GM12878 (cell line): ENCODE data around the gene SAMD7. TPM values are rescaled to one million over a fixed set of nuclear protein-coding genes. Genes with fewer than 3 reads are reported as not detected.

Experiments used
- ATF2 ChIP-seq: IDR thresholded peaks from 2 replicates; pipeline ENCODE4 v1.6.1; 2012; ENCODE audit warnings: low read length, inconsistent platforms
- BCL3 ChIP-seq: IDR thresholded peaks from 2 replicates; pipeline ENCODE4 v1.6.1; 2011; ENCODE audit warnings: borderline replicate concordance, low read depth, mild to moderate bottlenecking, moderate library complexity, low read length; ENCODE audit not compliant: insufficient read depth, poor library complexity, severe bottlenecking
- CHD2 ChIP-seq: IDR thresholded peaks from 2 replicates; pipeline ENCODE4 v1.6.1; 2011; ENCODE audit warnings: low read depth, low read length, improper control_type of control experiment, borderline replicate concordance
- CHD4 ChIP-seq: fragments of 200-600 bp; sonication (generic); IDR thresholded peaks from 2 replicates; pipeline ENCODE4 v1.6.1; 2016; ENCODE audit warnings: mild to moderate bottlenecking
- CREB1 ChIP-seq: IDR thresholded peaks from 2 replicates; pipeline ENCODE4 v1.6.1; 2012; ENCODE audit warnings: low read depth, mild to moderate bottlenecking, inconsistent platforms
- ETV6 ChIP-seq, 2 experiments: fragments of 450-650 bp in 1 of 2; IDR thresholded peaks in 1 of 2; conservative IDR thresholded peaks in 1 of 2; 2 replicates each; pipeline ENCODE4 v1.6.1; 2014; ENCODE audit warnings: antibody characterized with exemption in 1 of 2, borderline replicate concordance in 1 of 2, low read depth in 1 of 2, mild to moderate bottlenecking in 1 of 2, moderate library complexity in 1 of 2
- KAT2A ChIP-seq: conservative IDR thresholded peaks from 2 replicates; pipeline ENCODE4 v1.6.1; 2011; ENCODE audit warnings: low read depth, low read length; ENCODE audit not compliant: control insufficient read depth
- MEF2A ChIP-seq: IDR thresholded peaks from 2 replicates; pipeline ENCODE4 v1.6.1; 2011; ENCODE audit warnings: low read depth, mild to moderate bottlenecking, low read length, moderate library complexity; ENCODE audit not compliant: insufficient read depth
- MEF2B ChIP-seq: fragments of 450-650 bp; IDR thresholded peaks from 2 replicates; pipeline ENCODE4 v1.6.1; 2018; ENCODE audit warnings: mild to moderate bottlenecking, moderate library complexity; ENCODE audit not compliant: partially characterized antibody, poor library complexity, severe bottlenecking
- MTA2 ChIP-seq: fragments of 450-650 bp; IDR thresholded peaks from 2 replicates; pipeline ENCODE4 v1.6.1; 2016; ENCODE audit warnings: low read depth, mild to moderate bottlenecking, moderate library complexity
- NFIC ChIP-seq: IDR thresholded peaks from 2 replicates; pipeline ENCODE4 v1.6.1; 2012; ENCODE audit warnings: low read depth, mild to moderate bottlenecking, inconsistent platforms, low read length, moderate library complexity
- NR2F1 ChIP-seq: fragments of 450-650 bp; conservative IDR thresholded peaks from 2 replicates; pipeline ENCODE4 v1.6.1; 2017; ENCODE audit warnings: mild to moderate bottlenecking
- PML ChIP-seq: IDR thresholded peaks from 2 replicates; pipeline ENCODE4 v1.6.1; 2012; ENCODE audit warnings: low read length, inconsistent platforms
- POLR2A ChIP-seq: IDR thresholded peaks from 2 replicates; pipeline ENCODE4 v1.6.1; 2011; ENCODE audit warnings: low read depth, mild to moderate bottlenecking, low read length
- RB1 ChIP-seq: fragments of 450-650 bp; formaldehyde crosslinking; IDR thresholded peaks from 2 replicates; pipeline ENCODE4 v1.6.1; 2017; ENCODE audit warnings: mild to moderate bottlenecking, borderline replicate concordance
- RELB ChIP-seq: fragments of 450-650 bp; IDR thresholded peaks from 2 replicates; pipeline ENCODE4 v1.6.1; 2017; ENCODE audit warnings: low read depth, mild to moderate bottlenecking, moderate library complexity
- SIN3A ChIP-seq: IDR thresholded peaks from 2 replicates; pipeline ENCODE4 v1.6.1; 2012; ENCODE audit warnings: low read depth, low read length, improper control_type of control experiment
- SPI1 ChIP-seq: IDR thresholded peaks from 2 replicates; pipeline ENCODE4 v1.6.1; 2011; ENCODE audit warnings: low read depth, mild to moderate bottlenecking, low read length, moderate library complexity, borderline replicate concordance; ENCODE audit not compliant: insufficient read depth
- SRF ChIP-seq, 2 experiments: IDR thresholded peaks; 2 replicates each; pipeline ENCODE4 v1.6.1; 2011; ENCODE audit warnings: low read depth in 2 of 2, low read length in 2 of 2, mild to moderate bottlenecking in 1 of 2, moderate library complexity in 1 of 2
- STAT1 ChIP-seq: fragments of 450-650 bp; conservative IDR thresholded peaks from 2 replicates; pipeline ENCODE4 v1.6.1; 2014; ENCODE audit warnings: antibody characterized with exemption, mild to moderate bottlenecking
- TBL1XR1 ChIP-seq: IDR thresholded peaks from 2 replicates; pipeline ENCODE4 v1.6.1; 2012; ENCODE audit warnings: low read depth, low read length, improper control_type of control experiment
- ZNF384 ChIP-seq: IDR thresholded peaks from 2 replicates; pipeline ENCODE4 v1.6.1; 2012; ENCODE audit warnings: low read depth, mild to moderate bottlenecking, low read length, improper control_type of control experiment, borderline replicate concordance
- ZNF622 ChIP-seq: fragments of 450-650 bp; IDR thresholded peaks from 2 replicates; pipeline ENCODE4 v1.6.1; 2017; ENCODE audit warnings: mild to moderate bottlenecking, inconsistent platforms
- polyA plus RNA-seq, 11 experiments: library from polyadenylated mRNA; depleted of rRNA in 4 of 11; unstranded in 6 of 11; stranded (reverse) in 5 of 11; fragments of >200 nt; fragmentation: Nextera tagmentation in 4 of 11; fragmentation: Illumina TruSeq in 1 of 11; extraction: Ambion mirVana in 4 of 11; extraction: Trizol in 1 of 11; gene quantifications; 1 replicate in 1 of 11; 2 replicates in 10 of 11; pipeline versions ENCODE4 v1.2.1 to v1.2.3, GENCODE V29; 2011 to 2016; ENCODE audit warnings: inconsistent platforms in 2 of 11, missing spikeins in 2 of 11, low read depth in 1 of 11
- total RNA-seq, 4 experiments: library from RNA; depleted of rRNA in 3 of 4; stranded (reverse); fragments of >200 nt in 3 of 4; fragmentation: Illumina TruSeq in 1 of 4; extraction: Trizol in 1 of 4; gene quantifications; 2 replicates each; pipeline versions ENCODE4 v1.2.1 to v1.2.3, GENCODE V29; 2013 to 2021

Gene SAMD7
- total and polyA plus RNA-seq, 10 of the 15 experiments (the other 5 are each of a cell fraction or from before 2014, with no cell fraction given): 0.03 to 0.11 (median 0.07) TPM; not detected in 3

- TF ChIP-seq ZNF384: no peak
- peak; percentile 77 for TF ChIP-seq NFIC
- TF ChIP-seq KAT2A: no peak
- TF ChIP-seq BCL3: peak; percentile 37
- TF ChIP-seq NR2F1: 0 out of 2 replicates have a peak, but pooled peaks have one; percentile 24
- TF ChIP-seq SPI1: peak; percentile 56; the same call in 1 of the 2 replicates
- 0 out of 2 replicates have a peak, but pooled peaks have one; percentile 49 for TF ChIP-seq CHD4
- TF ChIP-seq RELB: peak; percentile 67
- TF ChIP-seq MTA2: peak; percentile 68
- TF ChIP-seq TBL1XR1: 0 out of 2 replicates have a peak, but pooled peaks have one; percentile 12
- TF ChIP-seq CHD2: 0 out of 2 replicates have a peak, but pooled peaks have one; percentile 23
- TF ChIP-seq PML: no peak
- peak in 1 of 2 experiments; percentile 74; a peak in 2 of 4 replicates for TF ChIP-seq ETV6 (conservative IDR thresholded peaks at IDR 0.05 in 1 of 2, IDR thresholded peaks at IDR 0.05 in 1 of 2; ENCODE audit: borderline replicate concordance in 1 of 2, low read depth in 1 of 2)
- TF ChIP-seq POLR2A: peak; percentile 48; the same call in 1 of the 2 replicates
- TF ChIP-seq SIN3A: no peak
- TF ChIP-seq CREB1: no peak
- no peak for TF ChIP-seq RB1
- peak; percentile 66 for TF ChIP-seq MEF2B
- peak; percentile 74 for TF ChIP-seq MEF2A
- TF ChIP-seq ZNF622: no peak
- peak; percentile 56; the same call in 1 of the 2 replicates for TF ChIP-seq ATF2
- no peak for TF ChIP-seq STAT1
- no peak for TF ChIP-seq SRF (IDR thresholded peaks at IDR 0.05; ENCODE audit: low read depth in 2 of 2, low read length in 2 of 2)
Observed at GRCh38 chr3:169931747-169932520, 20.6 kb downstream of the SAMD7 start (continued).
